BJ (cell line): Measurements from ENCODE around the gene PPP1R13L. TPM values are rescaled to one million over a fixed set of nuclear protein-coding genes. Genes with fewer than 3 reads are reported as not detected.

ENCODE experiments used
- CTCF ChIA-PET: fragments of 350-600 bp; formaldehyde crosslinking; extraction: SDS; loops from one replicate; lab custom pipeline; 2021; ENCODE audit warnings: antibody characterized with exemption, inconsistent platforms; lab: Yijun Ruan, JAX
- POLR2A ChIA-PET: fragments of 300-600 bp; sonication (Branson Sonifier 250); formaldehyde crosslinking; extraction: SDS; loops from one replicate; lab custom pipeline; 2021; ENCODE audit warnings: antibody characterized with exemption; lab: Charles Lee
- DNase-seq: peaks from one replicate; pipeline ENCODE4 v3.0.0-alpha.2; 2011; ENCODE audit warnings: low read depth
- H3K27me3 ChIP-seq: 2 replicates; pipeline ENCODE4 v1.6.0; 2011; ENCODE audit warnings: low read length; ENCODE audit not compliant: control insufficient read depth, insufficient read depth
- H3K36me3 ChIP-seq: 2 replicates; pipeline ENCODE4 v1.5.1; 2011; ENCODE audit warnings: low read length; ENCODE audit not compliant: control insufficient read depth, insufficient read depth
- H3K4me3 ChIP-seq: 2 replicates; pipeline ENCODE4 v1.5.1; 2011; ENCODE audit warnings: low read depth, mild to moderate bottlenecking, control low read depth, low read length
- CTCF ChIP-seq: IDR thresholded peaks from 2 replicates; pipeline ENCODE4 v1.5.1; 2011; ENCODE audit warnings: low read depth, mild to moderate bottlenecking, control low read depth, inconsistent platforms, low read length, moderate library complexity; ENCODE audit not compliant: insufficient read depth
- polyA plus RNA-seq: library from polyadenylated mRNA; depleted of rRNA; stranded (reverse); fragments of >200 nt; gene quantifications from 2 replicates; pipeline ENCODE4 v1.2.3, GENCODE V29; 2011

PPP1R13L gene
- polyA plus RNA-seq, 1 experiment, result 12.3 TPM

GRCh38 chr19:45405435-45406225 lies 761 bp upstream of the PPP1R13L start:
- CTCF ChIA-PET, result interaction anchor here (0.6 to 1.0 kb wide), 5 partner anchors 11 to 379 kb away, joined by 3 to 5 read pairs (median 4); no protein-coding TSS in a partner anchor
- POLR2A ChIA-PET, result interaction anchor here (1.0 kb wide), 1 partner anchor 19 kb away, joined by 3 read pairs; no protein-coding TSS in a partner anchor
- no peaks in the 10 kb centered on the region for H3K36me3 ChIP-seq
- TF ChIP-seq CTCF, result no peak
- DNase-seq, result peak; percentile 67
- H3K27me3 ChIP-seq, result no peaks in the 10 kb centered on the region
- peak overlapping the region; percentile 92 for H3K4me3 ChIP-seq

- Histone ChIP-seq H3K4me3 (peak overlapping the region; percentile 92), H3K36me3 (no peaks in the 10 kb centered on the region), H3K27me3 (no peaks in the 10 kb centered on the region)
- DNase-seq, result no peak
- POLR2A ChIA-PET, result no interaction called here
- TF ChIP-seq CTCF, result peak; percentile 74
- CTCF ChIA-PET, result interaction anchor here (0.8 to 3.9 kb wide), 12 partner anchors 9 to 92 kb away, joined by 3 to 25 read pairs (median 4); no protein-coding TSS in a partner anchor
These were observed 900 bp downstream of the PPP1R13L start for GRCh38 chr19:45403781-45404556.

GRCh38 chr19:45403272-45403671 lies 1.6 kb downstream of the PPP1R13L start:
- peak overlapping the region; percentile 92 for H3K4me3 ChIP-seq
- ChIA-PET POLR2A (interaction anchor here (0.6 kb wide), 1 partner anchor 488 kb away, joined by 4 read pairs; no protein-coding TSS in a partner anchor), CTCF (interaction anchor here (1.1 to 3.9 kb wide), 11 partner anchors 13 to 239 kb away, joined by 3 to 25 read pairs (median 4); no protein-coding TSS in a partner anchor)
- TF ChIP-seq CTCF, result no peak
- H3K36me3 ChIP-seq, result no peaks in the 10 kb centered on the region
- no peaks in the 10 kb centered on the region for H3K27me3 ChIP-seq
- no peak for DNase-seq

- POLR2A ChIA-PET, result interaction anchor here (0.6 kb wide), 1 partner anchor 488 kb away, joined by 4 read pairs; no protein-coding TSS in a partner anchor
These were observed 2.4 kb downstream of the PPP1R13L start for GRCh38 chr19:45402298-45403061.

More at GRCh38 chr19:45402298-45403061, 2.4 kb downstream of the PPP1R13L start:
- no peak overlapping the region for H3K4me3 ChIP-seq
- peak; percentile 54 for TF ChIP-seq CTCF
- CTCF ChIA-PET, result interaction anchor here (1.1 to 3.9 kb wide), 13 partner anchors 11 to 240 kb away, joined by 3 to 25 read pairs (median 4); no protein-coding TSS in a partner anchor
- no peaks in the 10 kb centered on the region for H3K27me3 ChIP-seq
- H3K36me3 ChIP-seq, result no peaks in the 10 kb centered on the region
- no peak for DNase-seq
